Dendritic cell treated with granulocyte-macrophage colony-stimulating factor and Interleukin-4, amounts not matched to agents 40 ng/mL and 50 ng/mL, for 4 days (primary cell): ENCODE measurements around the gene MBNL2.

ENCODE experiments used
- H3K27ac Mint-ChIP-seq: one replicate; pipeline ENCODE4 v1.8.0; 2022; ENCODE audit warnings: mild to moderate bottlenecking, mixed read lengths
- H3K27me3 Mint-ChIP-seq: one replicate; pipeline ENCODE4 v1.8.0; 2022; ENCODE audit warnings: mild to moderate bottlenecking, mixed read lengths
- H3K36me3 Mint-ChIP-seq: one replicate; pipeline ENCODE4 v1.8.0; 2022; ENCODE audit warnings: low read depth, mixed read lengths
- H3K4me1 Mint-ChIP-seq: one replicate; pipeline ENCODE4 v1.8.0; 2022; ENCODE audit warnings: low read depth, mixed read lengths
- H3K4me3 Mint-ChIP-seq: one replicate; pipeline ENCODE4 v1.8.0; 2022; ENCODE audit warnings: mild to moderate bottlenecking, moderate library complexity, mixed read lengths
- H3K9me3 Mint-ChIP-seq: one replicate; pipeline ENCODE4 v1.8.0; 2022; ENCODE audit warnings: mixed read lengths
- intact Hi-C: fragments of 100-400 bp; cut with micrococcal nuclease; formaldehyde crosslinking; loops from one replicate; pipeline ENCODE4 v1.15.0; 2022

MBNL2 gene

GRCh38 chr13:97219226-97219625 lies 2.9 kb upstream of the MBNL2 start:
- no peak overlapping the region for H3K4me3 Mint-ChIP-seq
- no peaks in the 10 kb centered on the region for H3K9me3 Mint-ChIP-seq
- no peak overlapping the region for H3K27ac Mint-ChIP-seq
- peaks cover 14% of the 10 kb centered on the region for H3K27me3 Mint-ChIP-seq
- H3K4me1 Mint-ChIP-seq: peaks cover 18% of the 10 kb centered on the region
- intact Hi-C loops: loop anchor here (10.0 kb wide), 1 partner anchor 204 kb away; no protein-coding TSS in a partner anchor
- peaks cover 6% of the 10 kb centered on the region for H3K36me3 Mint-ChIP-seq

- no peak overlapping the region for H3K4me3 Mint-ChIP-seq
- peaks cover 9% of the 10 kb centered on the region for H3K36me3 Mint-ChIP-seq
- peaks cover 22% of the 10 kb centered on the region for H3K4me1 Mint-ChIP-seq
- intact Hi-C loops: loop anchor here (10.0 kb wide), 1 partner anchor 754 kb away; no protein-coding TSS in a partner anchor
- H3K27ac Mint-ChIP-seq: no peak overlapping the region
- H3K27me3 Mint-ChIP-seq: peaks cover 14% of the 10 kb centered on the region
- no peaks in the 10 kb centered on the region for H3K9me3 Mint-ChIP-seq
These were observed 1.8 kb upstream of the MBNL2 start for GRCh38 chr13:97220151-97220900.

GRCh38 chr13:97221046-97221445 lies 1.1 kb upstream of the MBNL2 start:
- Mint-ChIP-seq H3K4me1 (peaks cover 29% of the 10 kb centered on the region), H3K27ac (no peak overlapping the region), H3K4me3 (no peak overlapping the region), H3K9me3 (no peaks in the 10 kb centered on the region), H3K36me3 (peaks cover 13% of the 10 kb centered on the region), H3K27me3 (peaks cover 14% of the 10 kb centered on the region)
- intact Hi-C loops: loop anchor here (10.0 kb wide), 1 partner anchor 754 kb away; no protein-coding TSS in a partner anchor

- Mint-ChIP-seq H3K4me3 (no peak overlapping the region), H3K27me3 (peaks cover 13% of the 10 kb centered on the region), H3K4me1 (peaks cover 30% of the 10 kb centered on the region), H3K27ac (peak overlapping the region; percentile 81), H3K9me3 (no peaks in the 10 kb centered on the region), H3K36me3 (peaks cover 13% of the 10 kb centered on the region)
- intact Hi-C loops: loop anchor here (10.0 kb wide), 1 partner anchor 753 kb away; no protein-coding TSS in a partner anchor
These were observed 667 bp upstream of the MBNL2 start for GRCh38 chr13:97221466-97221865.

- no peaks in the 10 kb centered on the region for H3K9me3 Mint-ChIP-seq
- peak overlapping the region; percentile 81 for H3K27ac Mint-ChIP-seq
- peaks cover 40% of the 10 kb centered on the region for H3K4me1 Mint-ChIP-seq
- intact Hi-C loops: loop anchor here (2.0 to 10.0 kb wide), 2 partner anchors 210 to 752 kb away; no protein-coding TSS in a partner anchor
- peaks cover 1% of the 10 kb centered on the region for H3K27me3 Mint-ChIP-seq
- H3K4me3 Mint-ChIP-seq: peak overlapping the region; percentile 81
- peaks cover 13% of the 10 kb centered on the region for H3K36me3 Mint-ChIP-seq
These were observed 1.0 kb downstream of the MBNL2 start for GRCh38 chr13:97223037-97223710.

- no peaks in the 10 kb centered on the region for H3K9me3 Mint-ChIP-seq
- H3K4me3 Mint-ChIP-seq: peak overlapping the region; percentile 81
- peaks cover 40% of the 10 kb centered on the region for H3K4me1 Mint-ChIP-seq
- H3K36me3 Mint-ChIP-seq: peaks cover 13% of the 10 kb centered on the region
- intact Hi-C loops: loop anchor here (2.0 to 10.0 kb wide), 2 partner anchors 209 to 751 kb away; no protein-coding TSS in a partner anchor
- peak overlapping the region; percentile 81 for H3K27ac Mint-ChIP-seq
- no peaks in the 10 kb centered on the region for H3K27me3 Mint-ChIP-seq
These were observed 1.8 kb downstream of the MBNL2 start for GRCh38 chr13:97223711-97224541.

- Mint-ChIP-seq H3K27me3 (no peaks in the 10 kb centered on the region), H3K36me3 (peaks cover 19% of the 10 kb centered on the region), H3K4me1 (peaks cover 45% of the 10 kb centered on the region), H3K9me3 (no peaks in the 10 kb centered on the region), H3K4me3 (peak overlapping the region; percentile 81), H3K27ac (peak overlapping the region; percentile 81)
- intact Hi-C loops: loop anchor here (10.0 kb wide), 1 partner anchor 750 kb away; no protein-coding TSS in a partner anchor
These were observed 2.6 kb downstream of the MBNL2 start for GRCh38 chr13:97224544-97225300.

- Mint-ChIP-seq H3K4me1 (peaks cover 53% of the 10 kb centered on the region), H3K36me3 (peaks cover 27% of the 10 kb centered on the region), H3K27ac (peak overlapping the region; percentile 60), H3K4me3 (peak overlapping the region; percentile 48), H3K27me3 (no peaks in the 10 kb centered on the region), H3K9me3 (no peaks in the 10 kb centered on the region)
- intact Hi-C loops: loop anchor here (10.0 kb wide), 1 partner anchor 749 kb away; no protein-coding TSS in a partner anchor
These were observed 3.4 kb downstream of the MBNL2 start for GRCh38 chr13:97225533-97225932.

GRCh38 chr13:97226013-97226412 lies 3.9 kb downstream of the MBNL2 start:
- H3K27me3 Mint-ChIP-seq: no peaks in the 10 kb centered on the region
- no peak overlapping the region for H3K4me3 Mint-ChIP-seq

GRCh38 chr13:97226788-97227627 lies 4.9 kb downstream of the MBNL2 start:
- H3K36me3 Mint-ChIP-seq: peaks cover 33% of the 10 kb centered on the region
- intact Hi-C loops: loop anchor here (10.0 kb wide), 1 partner anchor 748 kb away; no protein-coding TSS in a partner anchor
- H3K27ac Mint-ChIP-seq: no peak overlapping the region
- no peaks in the 10 kb centered on the region for H3K27me3 Mint-ChIP-seq
- peaks cover 55% of the 10 kb centered on the region for H3K4me1 Mint-ChIP-seq
- no peaks in the 10 kb centered on the region for H3K9me3 Mint-ChIP-seq
- no peak overlapping the region for H3K4me3 Mint-ChIP-seq

More at GRCh38 chr13:97226013-97226412, 3.9 kb downstream of the MBNL2 start:
- peaks cover 53% of the 10 kb centered on the region for H3K4me1 Mint-ChIP-seq
- no peak overlapping the region for H3K27ac Mint-ChIP-seq
- H3K36me3 Mint-ChIP-seq: peaks cover 28% of the 10 kb centered on the region
- intact Hi-C loops: loop anchor here (10.0 kb wide), 1 partner anchor 749 kb away; no protein-coding TSS in a partner anchor
- H3K9me3 Mint-ChIP-seq: no peaks in the 10 kb centered on the region

GRCh38 chr13:97228850-97229521 lies 6.9 kb downstream of the MBNL2 start:
- no peak overlapping the region for H3K27ac Mint-ChIP-seq
- intact Hi-C loops: loop anchor here (10.0 kb wide), 1 partner anchor 746 kb away; no protein-coding TSS in a partner anchor
- H3K27me3 Mint-ChIP-seq: no peaks in the 10 kb centered on the region
- peaks cover 56% of the 10 kb centered on the region for H3K4me1 Mint-ChIP-seq
- no peak overlapping the region for H3K4me3 Mint-ChIP-seq
- H3K36me3 Mint-ChIP-seq: peaks cover 37% of the 10 kb centered on the region
- H3K9me3 Mint-ChIP-seq: no peaks in the 10 kb centered on the region

GRCh38 chr13:97229699-97230098 lies 7.6 kb downstream of the MBNL2 start:
- H3K9me3 Mint-ChIP-seq: no peaks in the 10 kb centered on the region
- no peak overlapping the region for H3K4me3 Mint-ChIP-seq
- H3K27ac Mint-ChIP-seq: no peak overlapping the region
- H3K27me3 Mint-ChIP-seq: no peaks in the 10 kb centered on the region
- intact Hi-C loops: loop anchor here (10.0 kb wide), 1 partner anchor 745 kb away; no protein-coding TSS in a partner anchor
- H3K4me1 Mint-ChIP-seq: peaks cover 51% of the 10 kb centered on the region
- H3K36me3 Mint-ChIP-seq: peaks cover 45% of the 10 kb centered on the region
